HepG2 (cell line): Measurements from ENCODE around the gene LHFPL6. TPM values are rescaled to one million over a fixed set of nuclear protein-coding genes. Genes with fewer than 3 reads are reported as not detected.

Experiments used
- ATAC-seq: fragments of 200-7000 bp; cut with Tn5 transposase; 3 replicates; pipeline ENCODE4 v1.9.1; 2020; ENCODE audit warnings: mild to moderate bottlenecking, moderate library complexity
- BruUV-seq: library from RNA; stranded (reverse); fragments of 400-500 nt; replicated peaks from 2 replicates; lab custom pipeline; 2021; lab: Mats Ljungman, UMichigan
- CTCF ChIA-PET: fragments of 300-600 bp; formaldehyde crosslinking; extraction: SDS; loops from one replicate; lab custom pipeline; 2021; ENCODE audit warnings: low total read pairs, inconsistent platforms, low intra/inter-chr PET ratio; lab: Yijun Ruan, JAX
- POLR2A ChIA-PET: fragments of 350-600 bp; sonication (Branson Sonifier 250); formaldehyde crosslinking; loops from one replicate; lab custom pipeline; 2020; ENCODE audit warnings: antibody characterized with exemption, inconsistent platforms; lab: Yijun Ruan, JAX
- DNase-seq: peaks from one replicate; pipeline ENCODE4 v3.0.0-alpha.2; 2015; ENCODE audit warnings: low spot score
- FAIRE-seq: peaks from 3 replicates; lab custom pipeline; 2011; peaks lifted over from hg19 to GRCh38; lab: Jason Lieb, UNC
- H2AFZ ChIP-seq: one replicate; pipeline ENCODE4 v1.6.1; 2011; ENCODE audit warnings: low read length, inconsistent platforms
- H3K27ac ChIP-seq: fragments of 300-600 bp; 3 replicates; pipeline ENCODE4 v1.8.0; 2011; ENCODE audit warnings: mixed run types, mild to moderate bottlenecking, mixed read lengths, low read length, inconsistent platforms; ENCODE audit not compliant: insufficient read depth; ENCODE audit errors: extremely low read length
- H3K27me3 ChIP-seq, 2 experiments: fragments of 200-600 bp in 1 of 2; 2 replicates in 1 of 2; 3 replicates in 1 of 2; pipeline versions ENCODE4 v1.6.0 to v1.8.0; 2011; ENCODE audit warnings: low read length in 2 of 2, mild to moderate bottlenecking in 2 of 2, moderate library complexity in 2 of 2, inconsistent platforms in 1 of 2; ENCODE audit not compliant: insufficient read depth in 2 of 2, control insufficient read depth in 1 of 2
- H3K36me3 ChIP-seq, 2 experiments: fragments of 200-600 bp in 1 of 2; replicated peaks in 1 of 2; 2 replicates in 1 of 2; 3 replicates in 1 of 2; pipeline versions ENCODE4 v1.5.1 to v1.8.0; 2011; ENCODE audit warnings: low read length in 2 of 2, inconsistent platforms in 1 of 2; ENCODE audit not compliant: insufficient read depth in 2 of 2, control insufficient read depth in 1 of 2
- H3K4me1 ChIP-seq: 2 replicates; pipeline ENCODE4 v1.5.1; 2012; ENCODE audit warnings: low read length, inconsistent platforms; ENCODE audit not compliant: insufficient read depth
- H3K4me2 ChIP-seq: 2 replicates; pipeline ENCODE4 v1.6.0; 2011; ENCODE audit warnings: low read depth, low read length, inconsistent platforms
- H3K4me3 ChIP-seq, 3 experiments: fragments of 200-600 bp in 1 of 3; sonication (generic), shearing (Covaris generic) in 1 of 3; replicated peaks in 1 of 3; 2 replicates each; pipeline ENCODE4 v1.5.1; 2011 to 2016; ENCODE audit warnings: low read length in 3 of 3, inconsistent platforms in 2 of 3, low read depth in 2 of 3, mild to moderate bottlenecking in 2 of 3, control low read depth in 1 of 3, mixed read lengths in 1 of 3; ENCODE audit not compliant: insufficient read depth in 1 of 3
- H3K79me2 ChIP-seq: one replicate; pipeline ENCODE4 v1.6.1; 2011; ENCODE audit warnings: low read length, inconsistent platforms; ENCODE audit not compliant: insufficient read depth
- H3K9ac ChIP-seq: 2 replicates; pipeline ENCODE4 v1.6.0; 2011; ENCODE audit warnings: mild to moderate bottlenecking, low read depth, low read length, inconsistent platforms; ENCODE audit not compliant: insufficient read depth
- H3K9me3 ChIP-seq: 2 replicates; pipeline ENCODE4 v1.5.1; 2012; ENCODE audit warnings: mild to moderate bottlenecking, low read length
- H4K20me1 ChIP-seq: 2 replicates; pipeline ENCODE4 v1.6.0; 2011; ENCODE audit warnings: inconsistent platforms, mild to moderate bottlenecking, low read length, moderate library complexity; ENCODE audit not compliant: insufficient read depth
- ELF1 ChIP-seq: sonication (generic); formaldehyde crosslinking; IDR thresholded peaks from 2 replicates; pipeline ENCODE4 v1.4.0; 2020; ENCODE audit warnings: missing genetic modification reagents
- ERF ChIP-seq: IDR thresholded peaks from 2 replicates; pipeline ENCODE4 v1.6.1; 2018; ENCODE audit warnings: missing biosample characterization, missing genetic modification reagents
- ISX ChIP-seq: sonication (generic); formaldehyde crosslinking; conservative IDR thresholded peaks from 2 replicates; pipeline ENCODE4 v1.5.0; 2020; ENCODE audit warnings: missing genetic modification reagents
- NCOA2 ChIP-seq: sonication (generic); formaldehyde crosslinking; IDR thresholded peaks from 2 replicates; pipeline ENCODE4 v1.8.0; 2022; ENCODE audit warnings: inconsistent platforms
- RARG ChIP-seq: sonication (generic); formaldehyde crosslinking; IDR thresholded peaks from 2 replicates; pipeline ENCODE4 v1.4.0; 2020; ENCODE audit warnings: low read depth, mild to moderate bottlenecking, missing genetic modification reagents
- WGBS: methylation state at CpG from one replicate; pipeline ENCODE4 v1.1.6; 2017; ENCODE audit warnings: low lambda C conversion rate; 5-methylcytosine and 5-hydroxymethylcytosine counted together
- in situ Hi-C: cut with HindIII; loops from 2 replicates; pipeline ENCODE4 v1.10.0; 2017; ENCODE audit warnings: low pct_unique_long_range_greater_than_20kb; ENCODE audit not compliant: extremely low pct_ligation_motif_present
- intact Hi-C: fragments of 100-400 bp; cut with micrococcal nuclease; formaldehyde crosslinking; loops from one replicate; pipeline ENCODE4 v1.10.0; 2022; ENCODE audit not compliant: unreplicated experiment
- polyA plus RNA-seq, 8 experiments: library from polyadenylated mRNA; depleted of rRNA in 3 of 8; stranded (reverse) in 7 of 8; unstranded in 1 of 8; fragments of >200 nt; fragmentation: Illumina TruSeq in 4 of 8; extraction: Trizol in 4 of 8; gene quantifications; 2 replicates each; pipeline versions ENCODE4 v1.2.1 to v1.2.3, GENCODE V29; 2011 to 2016; ENCODE audit warnings: low read depth in 4 of 8, missing spikeins in 1 of 8, mixed read lengths in 1 of 8; ENCODE audit not compliant: insufficient read depth in 1 of 8
- total RNA-seq, 5 experiments: library from RNA; depleted of rRNA; stranded (reverse); fragments of >200 nt; fragmentation: Illumina TruSeq; extraction: Trizol; gene quantifications; 2 replicates each; pipeline ENCODE4 v1.2.3, GENCODE V29; 2016; ENCODE audit warnings: low read depth in 1 of 5
- TF ChIP-seq, protein P1 (sequence below): IDR thresholded peaks from 2 replicates; pipeline ENCODE4 v1.6.1; 2016; ENCODE audit warnings: missing compliant biosample characterization, missing genetic modification reagents, borderline replicate concordance
- TF ChIP-seq, protein P2 (sequence below): sonication (generic); formaldehyde crosslinking; IDR thresholded peaks from 2 replicates; pipeline ENCODE4 v1.5.1; 2020; ENCODE audit warnings: mild to moderate bottlenecking, missing genetic modification reagents, moderate library complexity
- TF ChIP-seq, protein P3 (sequence below): sonication (generic); formaldehyde crosslinking; IDR thresholded peaks from 2 replicates; pipeline ENCODE4 v1.8.0; 2022; ENCODE audit warnings: mild to moderate bottlenecking, missing genetic modification reagents, moderate library complexity

The LHFPL6 gene
- total and polyA plus RNA-seq, 2 of the 13 experiments (the other 11 are each of a cell fraction or from before 2014, with no cell fraction given): not detected

DNA sequence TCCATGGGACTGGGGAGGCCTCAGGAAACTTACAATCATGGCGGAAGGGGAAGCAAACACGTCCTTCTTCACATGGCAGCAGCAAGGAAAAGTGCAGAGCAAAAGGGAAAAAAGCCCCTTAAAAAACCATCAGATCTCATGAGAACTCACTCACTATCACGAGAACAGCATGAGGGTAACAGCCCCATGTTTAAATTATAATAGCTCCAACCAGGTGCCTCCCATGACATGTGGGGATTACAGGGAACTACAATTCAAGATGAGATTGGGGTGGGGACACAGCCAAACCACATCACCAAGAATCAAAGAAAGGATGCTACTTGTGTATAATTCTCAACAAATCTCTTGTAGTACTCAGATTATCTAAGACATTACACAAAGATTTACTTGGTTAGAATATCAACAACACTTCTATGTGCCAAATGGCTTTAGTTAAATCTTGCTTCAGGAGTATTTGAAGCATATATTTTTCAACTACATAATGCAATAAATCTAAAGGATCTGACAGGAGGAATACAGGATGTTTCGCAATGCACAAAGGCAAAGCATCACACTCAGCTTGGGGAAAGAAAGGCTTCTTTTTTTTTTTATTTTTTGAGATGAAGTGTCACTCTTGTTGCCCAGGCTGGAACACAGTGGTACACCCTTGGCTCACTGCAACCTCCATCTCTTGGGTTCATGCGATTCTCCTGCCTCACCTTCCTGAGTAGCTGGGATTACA, 180.0 kb downstream of the LHFPL6 start:
- no peak overlapping the region for H2AFZ ChIP-seq
- BruUV-seq: no TSS peak
- no peak for DNase-seq
- 2% methylated on average over 5 of the region's 5 CpGs for WGBS
- H3K4me2 ChIP-seq: no peak overlapping the region
- no peaks in the 10 kb centered on the region for H3K36me3 ChIP-seq
- H3K4me1 ChIP-seq: no peaks in the 10 kb centered on the region
- no peaks in the 10 kb centered on the region for H3K79me2 ChIP-seq
- H3K9me3 ChIP-seq: no peaks in the 10 kb centered on the region
- no peak for ATAC-seq
- CTCF ChIA-PET: no interaction called here
- in situ Hi-C loops: no loop called here
- POLR2A ChIA-PET: no interaction called here
- no peak overlapping the region for H3K4me3 ChIP-seq
- FAIRE-seq: no peak
- intact Hi-C loops: no loop called here
- no peaks in the 10 kb centered on the region for H3K27me3 ChIP-seq
- H4K20me1 ChIP-seq: no peaks in the 10 kb centered on the region
- no peak overlapping the region for H3K27ac ChIP-seq
- no peak for TF ChIP-seq ERF (CRISPR knock-in tag)
- no peak for TF ChIP-seq ISX
- TF ChIP-seq, protein P1, sequence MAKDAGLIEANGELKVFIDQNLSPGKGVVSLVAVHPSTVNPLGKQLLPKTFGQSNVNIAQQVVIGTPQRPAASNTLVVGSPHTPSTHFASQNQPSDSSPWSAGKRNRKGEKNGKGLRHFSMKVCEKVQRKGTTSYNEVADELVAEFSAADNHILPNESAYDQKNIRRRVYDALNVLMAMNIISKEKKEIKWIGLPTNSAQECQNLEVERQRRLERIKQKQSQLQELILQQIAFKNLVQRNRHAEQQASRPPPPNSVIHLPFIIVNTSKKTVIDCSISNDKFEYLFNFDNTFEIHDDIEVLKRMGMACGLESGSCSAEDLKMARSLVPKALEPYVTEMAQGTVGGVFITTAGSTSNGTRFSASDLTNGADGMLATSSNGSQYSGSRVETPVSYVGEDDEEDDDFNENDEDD (CRISPR knock-in tag): no peak
- no peak for TF ChIP-seq NCOA2 (CRISPR knock-in tag)
- no peak for TF ChIP-seq ELF1 (CRISPR knock-in tag)
- TF ChIP-seq, protein P2, sequence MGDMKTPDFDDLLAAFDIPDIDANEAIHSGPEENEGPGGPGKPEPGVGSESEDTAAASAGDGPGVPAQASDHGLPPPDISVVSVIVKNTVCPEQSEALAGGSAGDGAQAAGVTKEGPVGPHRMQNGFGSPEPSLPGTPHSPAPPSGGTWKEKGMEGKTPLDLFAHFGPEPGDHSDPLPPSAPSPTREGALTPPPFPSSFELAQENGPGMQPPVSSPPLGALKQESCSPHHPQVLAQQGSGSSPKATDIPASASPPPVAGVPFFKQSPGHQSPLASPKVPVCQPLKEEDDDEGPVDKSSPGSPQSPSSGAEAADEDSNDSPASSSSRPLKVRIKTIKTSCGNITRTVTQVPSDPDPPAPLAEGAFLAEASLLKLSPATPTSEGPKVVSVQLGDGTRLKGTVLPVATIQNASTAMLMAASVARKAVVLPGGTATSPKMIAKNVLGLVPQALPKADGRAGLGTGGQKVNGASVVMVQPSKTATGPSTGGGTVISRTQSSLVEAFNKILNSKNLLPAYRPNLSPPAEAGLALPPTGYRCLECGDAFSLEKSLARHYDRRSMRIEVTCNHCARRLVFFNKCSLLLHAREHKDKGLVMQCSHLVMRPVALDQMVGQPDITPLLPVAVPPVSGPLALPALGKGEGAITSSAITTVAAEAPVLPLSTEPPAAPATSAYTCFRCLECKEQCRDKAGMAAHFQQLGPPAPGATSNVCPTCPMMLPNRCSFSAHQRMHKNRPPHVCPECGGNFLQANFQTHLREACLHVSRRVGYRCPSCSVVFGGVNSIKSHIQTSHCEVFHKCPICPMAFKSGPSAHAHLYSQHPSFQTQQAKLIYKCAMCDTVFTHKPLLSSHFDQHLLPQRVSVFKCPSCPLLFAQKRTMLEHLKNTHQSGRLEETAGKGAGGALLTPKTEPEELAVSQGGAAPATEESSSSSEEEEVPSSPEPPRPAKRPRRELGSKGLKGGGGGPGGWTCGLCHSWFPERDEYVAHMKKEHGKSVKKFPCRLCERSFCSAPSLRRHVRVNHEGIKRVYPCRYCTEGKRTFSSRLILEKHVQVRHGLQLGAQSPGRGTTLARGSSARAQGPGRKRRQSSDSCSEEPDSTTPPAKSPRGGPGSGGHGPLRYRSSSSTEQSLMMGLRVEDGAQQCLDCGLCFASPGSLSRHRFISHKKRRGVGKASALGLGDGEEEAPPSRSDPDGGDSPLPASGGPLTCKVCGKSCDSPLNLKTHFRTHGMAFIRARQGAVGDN (CRISPR knock-in tag): no peak
- TF ChIP-seq RARG: no peak
- TF ChIP-seq, protein P3, sequence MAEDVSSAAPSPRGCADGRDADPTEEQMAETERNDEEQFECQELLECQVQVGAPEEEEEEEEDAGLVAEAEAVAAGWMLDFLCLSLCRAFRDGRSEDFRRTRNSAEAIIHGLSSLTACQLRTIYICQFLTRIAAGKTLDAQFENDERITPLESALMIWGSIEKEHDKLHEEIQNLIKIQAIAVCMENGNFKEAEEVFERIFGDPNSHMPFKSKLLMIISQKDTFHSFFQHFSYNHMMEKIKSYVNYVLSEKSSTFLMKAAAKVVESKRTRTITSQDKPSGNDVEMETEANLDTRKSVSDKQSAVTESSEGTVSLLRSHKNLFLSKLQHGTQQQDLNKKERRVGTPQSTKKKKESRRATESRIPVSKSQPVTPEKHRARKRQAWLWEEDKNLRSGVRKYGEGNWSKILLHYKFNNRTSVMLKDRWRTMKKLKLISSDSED (CRISPR knock-in tag): no peak
- TF ChIP-seq, all 625 proteins: peak for 0
- no peak overlapping the region for H3K9ac ChIP-seq
